A673 (cell line): ENCODE results near the gene EML6. TPM values are rescaled to one million over a fixed set of nuclear protein-coding genes. Genes with fewer than 3 reads are reported as not detected.

Source experiments
- BruUV-seq: library from RNA; stranded (reverse); fragments of 400-500 nt; replicated peaks from 2 replicates; lab custom pipeline; 2021; lab: Mats Ljungman, UMichigan
- CTCF ChIA-PET: fragments of 300-600 bp; sonication (Branson Sonifier 250); formaldehyde crosslinking; loops from one replicate; lab custom pipeline; 2022; ENCODE audit warnings: antibody characterized with exemption; lab: Charles Lee
- POLR2A ChIA-PET: fragments of 300-600 bp; sonication (Branson Sonifier 250); formaldehyde crosslinking; loops from one replicate; lab custom pipeline; 2022; ENCODE audit warnings: antibody characterized with exemption; ENCODE audit not compliant: low non-redundant PET; lab: Charles Lee
- DNase-seq: peaks from one replicate; pipeline ENCODE4 v3.0.0-alpha.2; 2015; ENCODE audit warnings: low spot score
- H3K27ac ChIP-seq: fragments of 200-600 bp; sonication (generic); 2 replicates; pipeline ENCODE4 v1.5.1; 2016; ENCODE audit warnings: mixed run types, low read depth, mild to moderate bottlenecking, mixed read lengths, antibody characterized with exemption, low read length; ENCODE audit not compliant: poor library complexity, severe bottlenecking
- H3K27me3 ChIP-seq: fragments of 200-600 bp; sonication (generic); replicated peaks from 2 replicates; pipeline ENCODE4 v1.6.1; 2017; ENCODE audit warnings: mixed run types, low read depth, mild to moderate bottlenecking, mixed read lengths, antibody characterized with exemption, low read length; ENCODE audit not compliant: insufficient read depth, poor library complexity
- H3K36me3 ChIP-seq: fragments of 200-600 bp; sonication (generic); 2 replicates; pipeline ENCODE4 v1.6.1; 2016; ENCODE audit warnings: mixed run types, mild to moderate bottlenecking, mixed read lengths, antibody characterized with exemption, low read length; ENCODE audit not compliant: insufficient read depth, poor library complexity, severe bottlenecking
- H3K4me1 ChIP-seq: fragments of 200-600 bp; sonication (generic); 2 replicates; pipeline ENCODE4 v1.6.1; 2017; ENCODE audit warnings: mixed run types, mild to moderate bottlenecking, mixed read lengths, antibody characterized with exemption, low read length; ENCODE audit not compliant: insufficient read depth, poor library complexity, severe bottlenecking
- H3K4me3 ChIP-seq: fragments of 200-600 bp; sonication (generic); 2 replicates; pipeline ENCODE4 v1.5.1; 2016; ENCODE audit warnings: low read depth, mixed run types, mild to moderate bottlenecking, mixed read lengths, low read length; ENCODE audit not compliant: poor library complexity, severe bottlenecking
- H3K9me3 ChIP-seq: fragments of 200-600 bp; sonication (generic); 2 replicates; pipeline ENCODE4 v1.6.1; 2016; ENCODE audit warnings: mixed run types, low read depth, mild to moderate bottlenecking, mixed read lengths, antibody characterized with exemption, low read length; ENCODE audit not compliant: poor library complexity, severe bottlenecking
- CTCF ChIP-seq: fragments of 300-800, 200-600 bp; sonication (generic); conservative IDR thresholded peaks from 2 replicates; pipeline ENCODE4 v1.5.1; 2017; ENCODE audit warnings: low read depth, mild to moderate bottlenecking, antibody characterized with exemption, low read length, moderate library complexity, mixed read lengths
- EZH2 ChIP-seq: fragments of 200-600 bp; sonication (generic); IDR thresholded peaks from 2 replicates; pipeline ENCODE4 v1.6.1; 2017; ENCODE audit warnings: borderline replicate concordance, low read depth, mild to moderate bottlenecking, mixed read lengths, antibody characterized with exemption, low read length; ENCODE audit not compliant: poor library complexity, severe bottlenecking
- intact Hi-C: fragments of 100-400 bp; cut with micrococcal nuclease; formaldehyde crosslinking; loops from one replicate; pipeline ENCODE4 v1.10.0; 2022; ENCODE audit not compliant: unreplicated experiment
- total RNA-seq: library from RNA; stranded (reverse); gene quantifications from 2 replicates; pipeline ENCODE4 v1.2.3, GENCODE V29; 2021

EML6 gene
- total RNA-seq, 1 experiment from 2014 or later = 1.9 TPM

DNA sequence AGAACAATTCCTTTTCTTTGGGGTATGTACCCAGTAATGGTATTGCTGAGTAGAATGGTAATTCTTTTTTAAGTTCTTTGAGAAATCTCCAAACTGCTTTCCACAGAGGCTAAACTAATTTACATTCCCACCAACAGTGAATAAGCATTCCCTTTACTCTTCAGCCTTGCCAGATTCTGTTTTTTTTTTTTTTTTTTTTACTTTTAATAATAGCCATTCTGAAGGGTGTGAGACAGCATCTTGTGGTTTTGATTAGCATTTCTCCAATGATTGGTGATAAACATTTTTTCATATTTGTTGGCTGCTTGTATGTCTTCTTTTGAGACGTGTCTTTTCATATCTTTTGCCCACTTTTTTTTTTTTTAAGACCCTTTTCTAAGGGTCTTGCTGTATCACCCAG is 189.4 kb downstream of the EML6 start:
- Histone ChIP-seq H3K27ac (no peak overlapping the region), H3K4me3 (no peak overlapping the region), H3K9me3 (no peaks in the 10 kb centered on the region), H3K27me3 (no peaks in the 10 kb centered on the region), H3K4me1 (no peaks in the 10 kb centered on the region), H3K36me3 (no peaks in the 10 kb centered on the region)
- TF ChIP-seq EZH2 (no peak), CTCF (no peak)
- CTCF ChIA-PET = no interaction called here
- no TSS peak for BruUV-seq
- intact Hi-C loops = no loop called here
- DNase-seq = no peak
- POLR2A ChIA-PET = interaction anchor here (0.6 kb wide), 1 partner anchor 133 kb away, joined by 3 read pairs; no protein-coding TSS in a partner anchor

DNA sequence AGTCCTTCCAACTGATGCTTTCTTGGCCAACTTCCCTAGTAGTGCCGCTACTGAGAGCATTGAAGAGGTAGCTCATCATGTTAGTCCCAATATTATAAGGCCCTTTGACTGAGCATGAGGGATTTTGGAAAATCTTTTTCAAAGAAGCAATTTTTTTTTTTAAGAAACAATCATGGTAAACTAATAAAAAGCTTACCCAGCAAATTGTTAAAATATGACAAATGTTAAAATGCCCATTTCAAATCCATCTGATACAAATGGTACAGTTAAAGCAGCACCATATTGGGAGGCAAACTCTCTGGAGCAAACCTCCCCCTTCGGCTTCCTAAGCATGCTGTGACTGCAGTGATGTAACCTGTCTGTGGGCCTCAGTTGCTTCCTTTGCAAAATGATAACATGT is 191.2 kb downstream of the EML6 start:
- Histone ChIP-seq H3K27me3 (no peaks in the 10 kb centered on the region), H3K27ac (no peak overlapping the region), H3K9me3 (no peaks in the 10 kb centered on the region), H3K4me1 (no peaks in the 10 kb centered on the region), H3K36me3 (no peaks in the 10 kb centered on the region), H3K4me3 (no peak overlapping the region)
- ChIA-PET POLR2A (no interaction called here), CTCF (no interaction called here)
- DNase-seq = no peak
- intact Hi-C loops = no loop called here
- no TSS peak for BruUV-seq
- TF ChIP-seq CTCF (no peak), EZH2 (no peak)

DNA sequence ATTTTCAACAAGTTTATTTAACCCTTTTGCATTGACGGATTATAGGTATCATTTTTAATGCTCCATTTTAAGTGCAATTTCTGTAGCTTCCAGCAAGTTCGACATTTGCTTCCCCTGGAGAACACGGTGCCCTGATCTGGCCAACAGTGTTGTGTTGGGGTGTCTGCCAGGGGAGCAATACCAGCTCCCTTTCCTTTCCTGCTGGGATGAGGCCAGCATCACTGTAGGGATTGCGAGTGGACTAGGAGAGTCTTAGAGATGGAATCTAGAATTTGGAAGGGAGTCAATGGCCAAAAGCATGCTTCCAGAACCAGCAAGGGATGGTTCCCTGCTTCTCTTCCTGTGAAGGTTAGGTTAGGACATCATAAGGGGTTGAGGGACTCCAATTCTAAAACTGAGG is 191.6 kb downstream of the EML6 start:
- no TSS peak for BruUV-seq
- Histone ChIP-seq H3K9me3 (no peaks in the 10 kb centered on the region), H3K36me3 (no peaks in the 10 kb centered on the region), H3K4me1 (no peaks in the 10 kb centered on the region), H3K27me3 (no peaks in the 10 kb centered on the region), H3K4me3 (no peak overlapping the region), H3K27ac (no peak overlapping the region)
- intact Hi-C loops = no loop called here
- no peak for DNase-seq
- ChIA-PET CTCF (no interaction called here), POLR2A (no interaction called here)
- TF ChIP-seq CTCF = no peak
- TF ChIP-seq EZH2 = no peak
